Esophagus squamous epithelium (tissue), 5 donors: ENCODE results near the gene MAPK8IP3. TPM values are rescaled to one million over a fixed set of nuclear protein-coding genes. Genes with fewer than 3 reads are reported as not detected.
A peak's percentile ranks its signal among the peaks of the same experiment; 100 is the strongest.

Source experiments
- DNase-seq: peaks from one replicate; lab custom pipeline; 2025; lab: John Stamatoyannopoulos, UW
- H3K27ac ChIP-seq, 4 donors: fragments of 200-600 bp; sonication (generic); one replicate each; pipeline ENCODE4 v1.5.1; 2016 to 2019; ENCODE audit warnings: mild to moderate bottlenecking in 1 of 4
- H3K27me3 ChIP-seq, 4 donors: fragments of 200-600 bp; sonication (generic); 1 replicate in 3 of 4; 2 replicates in 1 of 4; pipeline versions ENCODE4 v1.5.1 to v1.6.0; 2017 to 2021; ENCODE audit warnings: antibody characterized with exemption in 1 of 4
- H3K36me3 ChIP-seq, 3 donors: fragments of 200-600 bp; sonication (generic); one replicate each; pipeline ENCODE4 v1.5.1; 2016 to 2019
- H3K4me1 ChIP-seq, 3 donors: fragments of 200-600 bp; sonication (generic); one replicate each; pipeline ENCODE4 v1.5.1; 2017 to 2019
- H3K4me3 ChIP-seq, 4 donors: fragments of 200-600 bp; sonication (generic); 1 replicate in 3 of 4; 2 replicates in 1 of 4; pipeline ENCODE4 v1.5.1; 2016 to 2019; ENCODE audit warnings: mild to moderate bottlenecking in 2 of 4, moderate library complexity in 1 of 4
- H3K9me3 ChIP-seq, 3 donors: fragments of 200-600 bp; sonication (generic); one replicate each; pipeline ENCODE4 v1.5.1; 2016 to 2019
- CTCF ChIP-seq, 6 experiments: fragments of 450-650 bp in 4 of 6; fragments of 200-600 bp in 2 of 6; sonication (generic) in 2 of 6; IDR thresholded peaks; one replicate each; pipeline ENCODE4 v1.5.1; 2016 to 2019; ENCODE audit warnings: antibody characterized with exemption in 6 of 6, mild to moderate bottlenecking in 4 of 6, moderate library complexity in 4 of 6
- POLR2A ChIP-seq, 4 donors: fragments of 450-650 bp; IDR thresholded peaks; one replicate each; pipeline ENCODE4 v1.6.1; 2017; ENCODE audit warnings: antibody characterized with exemption in 4 of 4, mild to moderate bottlenecking in 4 of 4, moderate library complexity in 3 of 4
- WGBS, 2 donors: methylation state at CpG; one replicate each; pipeline ENCODE4 v1.1.5; 2018; 5-methylcytosine and 5-hydroxymethylcytosine counted together
- intact Hi-C: fragments of 100-400 bp; cut with DNase I; formaldehyde crosslinking; loops from one replicate; pipeline ENCODE4 v1.15.0; 2022
- total RNA-seq, 4 donors: library from RNA; depleted of rRNA; stranded (reverse); fragments of >200 nt; gene quantifications; one replicate each; pipeline ENCODE4 v1.1.0, GENCODE V29; 2016
- donor health status: DM: yes; HTN: yes; CAD: no.

Gene MAPK8IP3
- total RNA-seq, 4 donors from 2014 or later: 8.6 to 37.6 (median 24.7) TPM

DNA sequence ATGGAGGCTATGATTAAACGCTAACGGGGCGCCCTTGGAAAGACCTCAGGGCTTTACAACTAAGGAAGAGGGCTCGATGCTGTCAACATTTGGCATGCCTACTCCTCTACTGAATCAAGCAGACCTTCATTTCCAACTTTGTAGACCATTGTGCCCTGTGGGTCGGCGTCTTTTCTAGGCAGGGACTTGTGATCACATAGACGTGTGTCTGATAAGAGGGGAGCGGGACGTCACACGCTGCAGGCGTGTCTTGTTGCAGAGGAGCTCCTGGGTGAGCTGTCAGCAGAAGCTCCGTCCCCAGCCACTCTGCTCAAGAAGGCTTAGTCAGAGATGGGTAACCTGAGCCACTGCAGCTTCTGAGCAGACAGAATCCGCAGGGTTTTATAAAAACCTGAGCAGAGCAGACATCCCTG lies 2.8 kb downstream of the MAPK8IP3 start:
- no peak for DNase-seq
- Histone ChIP-seq H3K4me3 (no peak overlapping the region), H3K27me3 (no peaks in the 10 kb centered on the region), H3K4me1 (peaks cover 26 to 69% (median 31%) of the 10 kb centered on the region in 3 donors), H3K36me3 (peaks cover 0 to 20% (median 0%) of the 10 kb centered on the region in 3 donors), H3K9me3 (no peaks in the 10 kb centered on the region), H3K27ac (no peak overlapping the region)
- intact Hi-C loops: no loop called here
- WGBS, 2 donors: 70 to 78% methylated on average over 5 to 6 of the region's 13 CpGs
- TF ChIP-seq POLR2A (IDR thresholded peaks at IDR 0.05): no peak
- no peak for TF ChIP-seq CTCF (IDR thresholded peaks at IDR 0.05)

DNA sequence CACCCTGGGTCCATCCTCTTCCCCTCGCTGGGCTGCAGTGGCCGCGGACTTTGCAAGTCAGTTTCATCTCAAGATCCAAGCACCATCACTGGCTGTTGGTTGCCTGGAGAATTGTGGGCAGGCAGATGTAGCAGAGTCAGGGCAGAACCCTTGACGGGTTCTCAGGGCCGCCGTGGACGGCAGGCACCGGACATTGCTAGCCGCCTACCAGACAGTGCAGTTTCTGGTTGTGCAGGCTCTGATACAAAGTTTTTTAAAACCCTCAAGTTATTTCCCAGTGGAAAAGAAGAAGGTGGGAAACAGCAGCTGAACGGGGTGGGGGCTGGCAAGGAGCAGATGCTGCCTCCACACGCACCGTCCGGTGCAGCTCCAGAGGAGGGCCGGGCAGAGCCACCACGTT lies 3.4 kb downstream of the MAPK8IP3 start:
- Histone ChIP-seq H3K4me3 (no peak overlapping the region), H3K4me1 (peaks cover 26 to 68% (median 26%) of the 10 kb centered on the region in 3 donors), H3K27ac (no peak overlapping the region), H3K27me3 (no peaks in the 10 kb centered on the region), H3K9me3 (no peaks in the 10 kb centered on the region), H3K36me3 (peaks cover 0 to 24% (median 0%) of the 10 kb centered on the region in 3 donors)
- no peak for DNase-seq
- intact Hi-C loops: no loop called here
- 88 to 91% methylated on average over 8 to 9 of the region's 15 CpGs for WGBS, 2 donors
- TF ChIP-seq POLR2A (IDR thresholded peaks at IDR 0.05) (no peak), CTCF (IDR thresholded peaks at IDR 0.05) (no peak)

- Histone ChIP-seq H3K27ac (no peak overlapping the region), H3K4me1 (peaks cover 17 to 57% (median 20%) of the 10 kb centered on the region in 3 donors), H3K9me3 (no peaks in the 10 kb centered on the region), H3K27me3 (no peaks in the 10 kb centered on the region), H3K36me3 (peaks cover 0 to 24% (median 0%) of the 10 kb centered on the region in 3 donors), H3K4me3 (no peak overlapping the region)
- no peak for TF ChIP-seq CTCF (IDR thresholded peaks at IDR 0.05)
- no peak for TF ChIP-seq POLR2A (IDR thresholded peaks at IDR 0.05)
- no peak for DNase-seq
- intact Hi-C loops: loop anchor here (10.0 kb wide), 1 partner anchor 96 kb away; the partner anchor contains the start of genes CRAMP1 and IFT140
- WGBS, 2 donors: 89% methylated on average over 14 to 17 of the region's 17 CpGs
Measured at GRCh38 chr16:1710811-1711507, 5.0 kb downstream of the MAPK8IP3 start.

DNA sequence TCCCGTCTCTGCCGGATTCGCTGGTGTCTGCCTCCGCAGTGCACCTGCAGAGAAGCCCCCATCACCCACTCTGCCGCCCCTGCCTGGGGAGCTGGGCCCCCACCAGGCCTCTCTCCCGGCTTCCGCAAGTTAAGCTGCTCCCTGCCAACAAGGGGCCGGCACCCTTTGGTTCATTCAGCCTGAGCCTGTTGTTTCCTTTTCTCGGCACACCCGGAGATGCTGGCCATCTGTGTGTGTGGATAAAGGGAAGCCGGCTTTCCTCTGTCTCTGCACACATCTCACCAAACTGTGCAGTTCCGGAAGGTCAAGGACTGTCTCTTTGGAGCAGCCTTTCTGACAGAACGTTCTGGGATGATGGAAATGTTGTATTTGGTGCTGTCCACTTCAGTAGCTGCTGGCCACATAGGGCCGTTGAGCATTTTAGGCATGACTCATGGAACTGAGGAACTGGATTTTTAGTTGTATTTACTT lies 6.8 kb downstream of the MAPK8IP3 start:
- no peak for DNase-seq
- WGBS, 2 donors: 74 to 78% methylated on average over 6 to 10 of the region's 14 CpGs
- intact Hi-C loops: loop anchor here (10.0 kb wide), 1 partner anchor 98 kb away; the partner anchor contains the start of genes CRAMP1 and IFT140
- peak overlapping the region in 1 of 4 donors; percentile 21 for H3K27ac ChIP-seq
- H3K27me3 ChIP-seq: no peaks in the 10 kb centered on the region
- H3K4me1 ChIP-seq: peaks cover 12 to 46% (median 12%) of the 10 kb centered on the region in 3 donors
- H3K36me3 ChIP-seq: peaks cover 0 to 24% (median 0%) of the 10 kb centered on the region in 3 donors
- no peak for TF ChIP-seq CTCF (IDR thresholded peaks at IDR 0.05)
- no peak for TF ChIP-seq POLR2A (IDR thresholded peaks at IDR 0.05)
- H3K9me3 ChIP-seq: no peaks in the 10 kb centered on the region
- no peak overlapping the region for H3K4me3 ChIP-seq

DNA sequence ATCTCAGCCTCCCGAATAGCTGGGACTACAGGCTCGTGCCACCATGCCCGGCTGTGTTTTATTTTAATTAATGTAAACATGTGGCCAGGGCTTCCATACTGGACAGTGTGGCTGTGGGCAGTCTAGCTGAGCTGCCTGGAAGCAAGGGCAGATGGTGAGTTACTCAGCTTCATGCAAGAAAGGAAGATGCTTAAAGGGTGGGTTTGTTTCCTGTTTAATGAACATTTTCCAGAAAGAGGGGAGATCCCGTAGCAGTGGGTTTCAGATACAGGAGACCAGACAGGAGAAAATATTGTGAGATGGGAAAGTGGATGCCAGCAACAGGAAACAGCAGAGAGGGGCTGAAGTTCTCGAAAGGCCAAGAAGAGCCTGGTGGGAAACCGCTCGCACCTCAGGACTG lies 7.3 kb downstream of the MAPK8IP3 start:
- peak overlapping the region in 1 of 4 donors; percentile 21 for H3K27ac ChIP-seq
- H3K4me1 ChIP-seq: peaks cover 7 to 46% (median 7%) of the 10 kb centered on the region in 3 donors
- no peaks in the 10 kb centered on the region for H3K27me3 ChIP-seq
- intact Hi-C loops: loop anchor here (10.0 kb wide), 1 partner anchor 99 kb away; the partner anchor contains the start of genes CRAMP1 and IFT140
- DNase-seq: no peak
- no peaks in the 10 kb centered on the region for H3K9me3 ChIP-seq
- peaks cover 0 to 23% (median 0%) of the 10 kb centered on the region in 3 donors for H3K36me3 ChIP-seq
- no peak overlapping the region for H3K4me3 ChIP-seq
- 68 to 77% methylated on average over 4 to 7 of the region's 7 CpGs for WGBS, 2 donors
- TF ChIP-seq CTCF (IDR thresholded peaks at IDR 0.05): no peak
